MM.1S (cell line): ENCODE measurements around the gene SGK1.

Experiments used
- DNase-seq: peaks from one replicate; pipeline ENCODE4 v3.0.0-alpha.2; 2015
- H2AFZ ChIP-seq: fragments of 300-600 bp; sonication (generic); 2 replicates; pipeline ENCODE4 v1.6.0; 2016; ENCODE audit warnings: antibody characterized with exemption, low read length
- H3F3A ChIP-seq: fragments of 300-600 bp; sonication (generic); 2 replicates; pipeline ENCODE4 v1.6.1; 2016; ENCODE audit warnings: mild to moderate bottlenecking, antibody characterized with exemption, low read length, moderate library complexity, mixed read lengths; ENCODE audit not compliant: insufficient read depth
- H3K27ac ChIP-seq: fragments of 300-600 bp; sonication (generic); 2 replicates; pipeline ENCODE4 v1.5.1; 2016; ENCODE audit warnings: mild to moderate bottlenecking, low read length
- H3K27me3 ChIP-seq: fragments of 300-600 bp; sonication (generic); replicated peaks from 2 replicates; pipeline ENCODE4 v1.6.0; 2016; ENCODE audit warnings: low read length; ENCODE audit not compliant: insufficient read depth
- H3K36me3 ChIP-seq: fragments of 300-600 bp; sonication (generic); replicated peaks from 2 replicates; pipeline ENCODE4 v1.6.1; 2016; ENCODE audit warnings: mild to moderate bottlenecking, low read length, mixed read lengths; ENCODE audit not compliant: insufficient read depth
- H3K4me1 ChIP-seq: fragments of 300-600 bp; sonication (generic); 2 replicates; pipeline ENCODE4 v1.6.1; 2016; ENCODE audit warnings: low read length, mixed read lengths
- H3K4me2 ChIP-seq: fragments of 300-600 bp; sonication (generic); 2 replicates; pipeline ENCODE4 v1.6.0; 2016; ENCODE audit warnings: low read depth, low read length
- H3K4me3 ChIP-seq: fragments of 300-600 bp; sonication (generic); 2 replicates; pipeline ENCODE4 v1.5.1; 2016; ENCODE audit warnings: low read length, mixed read lengths
- H3K79me2 ChIP-seq: fragments of 300-600 bp; sonication (generic); 2 replicates; pipeline ENCODE4 v1.6.1; 2016; ENCODE audit warnings: mixed run types, low read length, mixed read lengths
- H3K9ac ChIP-seq: fragments of 300-600 bp; sonication (generic); 2 replicates; pipeline ENCODE4 v1.6.1; 2016; ENCODE audit warnings: low read length, mixed read lengths
- H3K9me2 ChIP-seq: fragments of 300-600 bp; sonication (generic); replicated peaks from 2 replicates; pipeline ENCODE4 v1.6.1; 2016; ENCODE audit warnings: mild to moderate bottlenecking, low read length, mixed read lengths; ENCODE audit not compliant: insufficient read depth
- H3K9me3 ChIP-seq: fragments of 300-600 bp; sonication (generic); replicated peaks from 2 replicates; pipeline ENCODE4 v1.6.1; 2016; ENCODE audit warnings: mild to moderate bottlenecking, low read length, mixed read lengths; ENCODE audit not compliant: insufficient read depth
- H4K20me1 ChIP-seq: fragments of 300-600 bp; sonication (generic); 2 replicates; pipeline ENCODE4 v1.6.1; 2016; ENCODE audit warnings: mild to moderate bottlenecking, low read length, moderate library complexity, mixed read lengths; ENCODE audit not compliant: insufficient read depth
- CTCF ChIP-seq: fragments of 300-600 bp; sonication (generic); IDR thresholded peaks from 2 replicates; pipeline ENCODE4 v1.5.1; 2016; ENCODE audit warnings: antibody characterized with exemption, low read length, mixed read lengths
- EZH2 ChIP-seq: fragments of 300-600 bp; sonication (generic); optimal IDR thresholded peaks from 2 replicates; pipeline ENCODE3; 2017; ENCODE audit warnings: low read depth, mild to moderate bottlenecking, antibody characterized with exemption, low read length, mixed read lengths
- EZH2phosphoT487 ChIP-seq: fragments of 300-600 bp; sonication (generic); IDR thresholded peaks from 2 replicates; pipeline ENCODE4 v1.6.1; 2018; ENCODE audit warnings: antibody characterized with exemption, low read length

Gene SGK1

GRCh38 chr6:134317471-134318131, at the start of gene SGK1:
Gene SGK1 (minus strand): TSS chr6:134318112. CDS start chr6:134317460, 652 bp downstream.
- Histone ChIP-seq H3K36me3 (no peaks in the 10 kb centered on the region), H3K79me2 (no peaks in the 10 kb centered on the region), H3K4me2 (peak within 1 kb of the TSS; percentile 53; the same call in 1 of the 2 replicates), H3K4me3 (peak within 1 kb of the TSS; percentile 39), H3K27me3 (no peaks in the 10 kb centered on the region), H3K27ac (no peak within 1 kb of the TSS), H4K20me1 (no peaks in the 10 kb centered on the region), H3K4me1 (peaks cover 7% of the 10 kb centered on the region), H2AFZ (peak within 1 kb of the TSS; percentile 54), H3F3A (peaks cover 5% of the 10 kb centered on the region; the same call in 1 of the 2 replicates), H3K9me3 (no peaks in the 10 kb centered on the region), H3K9me2 (no peaks in the 10 kb centered on the region), H3K9ac (no peak within 1 kb of the TSS)
- no peak for DNase-seq
- TF ChIP-seq EZH2 (no peak), EZH2phosphoT487 (no peak)

DNA sequence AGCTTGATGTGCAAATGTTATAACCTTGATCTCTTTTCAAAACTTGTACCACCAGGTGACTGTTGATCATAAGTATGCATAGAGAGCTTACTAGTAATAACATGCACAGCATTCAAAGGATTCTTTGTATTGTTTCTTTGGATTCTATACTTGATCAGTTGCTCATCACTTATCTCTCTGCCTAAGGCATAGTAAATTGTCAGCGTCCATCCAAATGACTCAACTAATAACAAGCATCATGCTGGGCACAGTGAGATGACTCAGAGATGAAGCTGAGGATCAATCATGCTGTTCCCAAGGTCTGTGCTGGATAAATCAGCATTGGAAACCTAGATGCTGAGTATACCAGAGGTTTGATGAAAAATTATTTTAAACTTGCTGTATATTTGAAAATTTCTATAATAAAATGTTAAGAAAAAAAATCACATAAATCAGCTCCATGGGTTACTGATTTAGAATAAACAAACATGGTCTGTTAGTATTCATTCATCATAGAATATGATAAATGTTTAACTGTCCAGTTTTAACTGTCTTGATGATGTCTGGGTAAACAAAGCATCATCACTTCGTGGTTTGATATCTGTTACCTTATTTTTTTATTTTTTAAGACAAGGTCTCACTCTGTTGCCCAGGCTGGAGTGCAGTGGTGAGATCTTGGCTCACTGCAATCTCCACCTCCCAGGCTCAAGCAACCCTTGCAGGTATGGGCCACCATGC, 45.6 kb upstream of the SGK1 start:
- Histone ChIP-seq H3K4me2 (no peak overlapping the region), H3K27ac (no peak overlapping the region), H3K36me3 (no peaks in the 10 kb centered on the region), H3K27me3 (no peaks in the 10 kb centered on the region), H3K79me2 (no peaks in the 10 kb centered on the region), H3K9me2 (no peaks in the 10 kb centered on the region), H4K20me1 (no peaks in the 10 kb centered on the region), H3K9ac (no peak overlapping the region), H2AFZ (no peak overlapping the region), H3K4me3 (no peak overlapping the region), H3K9me3 (no peaks in the 10 kb centered on the region), H3K4me1 (no peaks in the 10 kb centered on the region), H3F3A (no peaks in the 10 kb centered on the region)
- DNase-seq: no peak
- TF ChIP-seq EZH2 (no peak), CTCF (no peak), EZH2phosphoT487 (no peak)

DNA sequence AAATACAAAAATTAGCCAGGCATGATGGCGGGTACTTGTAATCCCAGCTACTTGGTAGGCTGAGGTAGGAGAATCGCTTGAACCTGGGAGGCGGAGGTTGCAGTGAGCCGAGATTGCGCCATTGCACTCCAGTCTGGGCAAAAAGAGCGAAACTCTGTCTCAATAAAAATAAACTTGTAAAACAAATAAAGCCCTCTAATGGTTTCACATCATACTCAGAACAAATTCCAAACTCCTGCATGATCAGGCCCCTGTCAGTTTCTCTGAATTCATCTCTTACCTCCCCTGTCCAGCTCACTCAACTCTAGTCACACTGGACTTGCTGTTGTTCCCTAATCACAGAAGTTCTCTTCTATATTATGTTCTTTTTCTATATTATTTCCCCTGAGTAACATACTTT, 43.1 kb upstream of the SGK1 start:
- H4K20me1 ChIP-seq: no peaks in the 10 kb centered on the region
- H3K27ac ChIP-seq: no peak overlapping the region
- H3K27me3 ChIP-seq: no peaks in the 10 kb centered on the region
- H3K79me2 ChIP-seq: no peaks in the 10 kb centered on the region
- no peaks in the 10 kb centered on the region for H3F3A ChIP-seq
- no peak overlapping the region for H3K4me2 ChIP-seq
- no peaks in the 10 kb centered on the region for H3K36me3 ChIP-seq
- H3K9me3 ChIP-seq: no peaks in the 10 kb centered on the region
- no peaks in the 10 kb centered on the region for H3K4me1 ChIP-seq
- DNase-seq: no peak
- H3K9ac ChIP-seq: no peak overlapping the region
- TF ChIP-seq CTCF (no peak), EZH2phosphoT487 (no peak), EZH2 (no peak)
- no peak overlapping the region for H2AFZ ChIP-seq
- H3K4me3 ChIP-seq: no peak overlapping the region
- no peaks in the 10 kb centered on the region for H3K9me2 ChIP-seq
